Measurements from ENCODE around the gene CHRNE.

- TF ChIP-seq CTCF (conservative IDR thresholded peaks at IDR 0.05; ENCODE audit: low read length) (no peak), EZH2phosphoT487 (IDR thresholded peaks at IDR 0.05; ENCODE audit: borderline replicate concordance, low read depth, low read length) (no peak)
Measured at GRCh38 chr17:4898351-4898750, 4.5 kb downstream of the CHRNE start.

Data from OCI-LY7 (cell line).